GM12891 (cell line): ENCODE measurements around the gene KRT1.

ENCODE experiments used
- POLR2A ChIP-seq: IDR thresholded peaks from 2 replicates; pipeline ENCODE4 v1.6.1; 2011; ENCODE audit warnings: low read depth, low read length, control low read depth
- TAF1 ChIP-seq: IDR thresholded peaks from 2 replicates; pipeline ENCODE4 v1.6.1; 2011; ENCODE audit warnings: low read depth, low read length, control low read depth

DNA sequence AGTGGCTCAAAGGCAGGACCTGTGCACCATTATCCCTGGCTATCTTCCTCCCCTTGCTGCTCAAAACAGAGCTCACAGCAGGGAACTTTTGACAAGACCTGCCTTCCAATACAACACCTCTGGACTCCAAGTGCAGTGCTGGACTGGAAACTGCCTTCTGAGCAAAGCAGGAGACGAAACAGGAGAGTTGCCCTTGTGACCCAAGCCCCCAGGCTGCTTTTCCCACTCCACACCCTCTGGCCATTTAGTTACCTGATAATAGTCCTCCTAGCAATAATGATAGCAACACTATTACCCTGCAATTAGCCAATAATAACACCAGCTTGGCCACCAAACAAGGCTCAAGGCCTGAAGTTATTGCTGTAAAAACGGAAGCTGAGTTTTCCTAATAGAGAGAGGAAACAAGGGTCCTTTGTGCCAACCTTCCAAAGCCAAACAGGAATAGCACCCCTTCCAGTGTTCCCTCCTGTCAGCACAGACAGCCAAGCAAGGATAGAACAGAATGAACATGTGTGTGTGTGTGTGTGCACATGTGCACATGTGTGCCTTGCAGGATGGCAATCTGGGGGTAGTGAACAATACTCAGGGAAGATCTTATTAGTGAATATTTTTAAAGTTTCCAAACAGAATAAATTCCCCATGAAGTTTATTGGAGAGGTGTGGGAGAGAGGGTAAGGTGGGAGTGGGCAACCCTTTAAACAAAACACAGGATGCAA, 52.7 kb downstream of the KRT1 start:
- TF ChIP-seq TAF1 (no peak), POLR2A (no peak)
